Brain pericyte (primary cell): Measurements from ENCODE around the gene CYSTM1.
A peak's percentile ranks its signal among the peaks of the same experiment; 100 is the strongest.

ENCODE experiments used
- DNase-seq: peaks from one replicate; pipeline ENCODE4 v3.0.0-alpha.2; 2012; ENCODE audit warnings: low read depth, low spot score

CYSTM1 gene

DNA sequence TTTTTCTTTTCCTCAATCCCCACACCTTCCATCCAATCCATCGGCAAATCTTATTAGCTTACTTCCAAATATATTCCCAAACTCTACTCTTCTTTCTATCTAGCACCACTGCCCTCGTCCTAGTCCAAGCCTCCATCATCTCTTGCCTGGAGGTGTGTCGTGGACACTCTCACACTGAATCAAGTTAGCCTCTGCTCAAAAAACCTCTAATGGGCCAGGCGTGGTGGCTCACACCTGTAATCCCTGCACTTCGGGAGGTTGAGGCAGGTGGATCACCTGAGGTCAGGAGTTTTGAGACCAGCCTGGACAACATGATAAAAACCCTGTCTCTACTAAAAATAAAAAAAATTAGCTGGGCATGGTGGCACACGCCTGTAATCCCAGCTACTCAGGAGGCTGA, 81.7 kb downstream of the CYSTM1 start:
- DNase-seq, result no peak

- no peak for DNase-seq
These were observed 83.0 kb downstream of the CYSTM1 start for GRCh38 chr5:140258016-140258415.

DNA sequence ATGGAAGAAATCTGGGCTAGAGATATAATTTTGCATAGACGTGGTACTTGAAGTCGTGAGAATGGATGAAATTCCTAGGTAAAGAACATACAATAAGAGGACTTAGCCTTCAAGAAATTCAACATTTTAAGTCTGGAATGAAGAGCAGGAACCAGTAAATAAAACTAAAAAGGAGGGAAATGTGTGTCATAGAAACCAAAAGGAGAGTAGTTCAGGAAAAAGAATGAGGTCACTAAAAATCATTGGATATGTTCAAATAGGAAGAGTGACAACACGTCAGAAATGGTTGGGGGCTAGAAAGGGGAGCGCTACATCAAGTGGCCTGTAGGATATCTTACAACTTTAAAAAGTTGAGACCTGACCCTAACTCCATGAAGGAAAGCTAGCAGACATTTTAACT, 83.9 kb downstream of the CYSTM1 start:
- no peak for DNase-seq

GRCh38 chr5:140259500-140259899, 84.5 kb downstream of the CYSTM1 start:
- DNase-seq, result no peak

DNA sequence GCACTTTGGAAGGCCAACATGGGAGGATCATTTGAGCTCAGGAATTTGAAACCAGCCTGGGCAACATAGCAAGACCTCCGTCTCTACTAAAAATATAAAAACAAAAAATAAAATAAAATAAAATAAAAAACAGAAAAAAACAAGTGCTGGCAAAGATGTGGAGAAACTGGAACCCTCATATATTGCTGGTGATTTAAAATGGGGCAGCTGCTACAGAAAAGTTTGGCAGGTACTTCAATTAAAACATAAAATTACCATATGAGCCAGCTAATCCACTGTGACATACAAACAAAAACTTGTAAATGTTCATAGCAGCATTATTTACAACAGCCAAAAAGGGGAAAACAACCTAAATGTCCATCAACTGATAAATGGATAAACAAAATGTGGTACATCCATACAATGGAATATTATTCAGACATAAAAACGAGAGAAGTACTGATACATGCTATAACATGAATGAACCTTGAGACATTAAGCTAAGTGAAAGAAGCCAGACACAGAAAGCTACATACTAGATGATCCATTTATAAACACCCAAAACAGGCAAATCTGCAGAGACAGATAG, 85.2 kb downstream of the CYSTM1 start:
- no peak for DNase-seq

- peak; percentile 37 for DNase-seq
These were observed 86.6 kb downstream of the CYSTM1 start for GRCh38 chr5:140261403-140262171.

DNA sequence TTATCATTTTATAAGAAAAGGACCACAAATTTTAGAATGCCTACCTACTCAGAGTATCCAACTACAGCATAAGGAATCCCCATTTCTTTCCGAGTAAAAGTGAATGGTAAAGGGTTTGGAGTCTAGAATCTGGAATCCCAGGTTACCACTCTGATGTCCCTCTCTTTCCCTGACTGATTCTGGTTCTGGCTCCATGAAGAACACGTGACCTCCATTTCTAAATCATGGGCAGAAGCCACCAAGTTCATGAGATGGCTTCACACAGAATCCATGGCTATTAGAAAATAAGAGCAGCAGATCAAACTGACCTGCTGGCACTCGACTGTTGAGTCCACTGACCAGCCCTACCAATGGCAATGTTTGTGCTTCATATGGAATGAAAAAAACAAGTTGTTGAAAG, 87.2 kb downstream of the CYSTM1 start:
- DNase-seq, result no peak

DNA sequence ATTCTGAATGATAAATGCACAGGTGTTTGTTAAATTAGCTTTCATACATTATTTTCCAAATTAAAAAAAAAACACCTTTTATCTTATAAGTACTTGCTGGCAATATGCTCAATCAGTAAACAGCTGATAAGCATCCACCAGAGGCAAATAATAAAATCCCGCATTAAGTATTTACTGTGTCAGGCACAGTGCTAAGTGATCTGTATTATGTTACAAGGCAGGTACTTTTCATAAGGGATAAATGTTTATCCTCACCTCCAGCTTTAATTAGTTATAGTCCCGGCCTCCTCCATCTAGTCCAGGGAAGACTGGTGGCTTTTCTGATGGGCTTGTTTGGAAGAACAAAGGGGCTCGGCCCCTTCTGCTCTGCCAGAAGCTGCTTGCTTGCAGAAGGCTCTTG, 87.9 kb downstream of the CYSTM1 start:
- no peak for DNase-seq

DNA sequence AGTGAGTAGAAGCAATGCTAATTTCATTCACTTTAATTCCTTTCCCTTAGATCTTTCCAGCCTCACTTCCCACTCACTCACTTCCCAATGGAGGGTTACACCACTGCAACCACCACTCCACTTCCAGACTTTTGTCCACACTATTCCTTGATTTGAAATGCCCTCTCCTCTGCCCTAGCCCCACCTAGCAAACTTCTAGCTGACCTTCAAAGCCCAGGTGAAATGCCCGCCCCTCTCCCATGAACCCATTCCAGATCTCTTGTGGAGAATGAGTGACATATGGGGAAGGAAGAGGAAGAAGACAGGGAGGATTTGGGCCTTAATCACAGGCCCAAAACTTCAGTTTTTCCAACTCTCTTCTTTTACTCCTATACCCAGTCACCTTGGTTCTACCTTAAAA, 90.9 kb downstream of the CYSTM1 start:
- DNase-seq, result no peak

- no peak for DNase-seq
These were observed 91.6 kb downstream of the CYSTM1 start for GRCh38 chr5:140266471-140267200.

DNA sequence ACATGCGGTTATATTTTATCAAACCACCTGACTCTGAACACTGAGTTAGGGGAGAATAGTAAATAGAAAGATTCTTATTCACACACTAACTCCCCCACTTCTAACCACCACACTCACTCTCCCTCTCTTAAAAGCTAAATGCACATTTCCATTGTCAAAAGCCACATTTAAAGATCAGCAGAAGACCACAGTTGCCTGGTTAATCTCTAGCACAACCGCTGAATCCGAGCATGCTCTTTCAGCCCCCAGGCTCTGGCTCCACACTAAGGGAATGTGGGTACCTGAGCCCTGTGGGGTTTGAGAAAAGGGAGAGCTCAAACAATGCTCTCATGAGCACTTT, 92.2 kb downstream of the CYSTM1 start:
- no peak for DNase-seq

GRCh38 chr5:140267559-140268018, 92.6 kb downstream of the CYSTM1 start:
- no peak for DNase-seq

- no peak for DNase-seq
These were observed 95.0 kb downstream of the CYSTM1 start for GRCh38 chr5:140270008-140270407.

DNA sequence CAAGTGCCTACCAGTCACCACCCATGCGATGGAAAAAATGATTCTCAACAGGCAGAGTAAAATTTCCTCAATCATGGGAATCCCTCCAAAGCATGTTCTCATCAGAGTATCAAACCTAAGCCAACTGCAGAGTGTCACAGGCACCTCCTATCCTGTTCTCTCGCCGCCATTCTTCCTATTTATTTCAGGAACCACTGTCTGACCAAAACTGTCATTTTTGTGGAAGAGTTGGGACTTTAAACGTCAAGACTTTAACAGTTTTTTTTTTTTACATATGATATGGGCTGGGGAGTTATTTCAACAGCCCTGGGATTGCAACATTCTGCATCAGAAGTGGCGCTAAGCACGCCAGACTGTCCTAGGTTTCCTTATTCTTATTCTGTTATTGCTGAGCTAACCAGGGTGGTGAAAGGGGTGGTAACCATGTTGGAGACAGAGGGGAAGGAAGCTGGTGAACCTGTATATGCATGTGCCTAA, 98.5 kb downstream of the CYSTM1 start:
- no peak for DNase-seq

DNA sequence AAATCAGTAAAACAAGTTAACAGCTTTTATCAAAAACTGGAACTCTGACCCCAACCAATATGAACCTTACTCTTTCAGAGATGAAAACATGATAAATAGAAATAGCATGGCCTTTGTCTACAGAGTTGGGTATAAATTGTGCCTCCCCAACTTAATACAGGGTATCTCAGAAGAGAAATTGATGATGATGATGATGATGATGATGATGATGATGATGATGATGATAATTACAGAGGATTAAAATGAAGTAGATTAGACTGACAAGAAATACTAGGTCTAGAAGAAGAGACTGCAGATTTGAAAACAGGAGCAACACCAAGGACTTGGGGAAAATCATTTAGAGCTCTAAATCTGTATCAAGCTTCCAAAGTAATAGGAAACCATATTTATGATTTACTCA, 100.8 kb downstream of the CYSTM1 start:
- no peak for DNase-seq

DNA sequence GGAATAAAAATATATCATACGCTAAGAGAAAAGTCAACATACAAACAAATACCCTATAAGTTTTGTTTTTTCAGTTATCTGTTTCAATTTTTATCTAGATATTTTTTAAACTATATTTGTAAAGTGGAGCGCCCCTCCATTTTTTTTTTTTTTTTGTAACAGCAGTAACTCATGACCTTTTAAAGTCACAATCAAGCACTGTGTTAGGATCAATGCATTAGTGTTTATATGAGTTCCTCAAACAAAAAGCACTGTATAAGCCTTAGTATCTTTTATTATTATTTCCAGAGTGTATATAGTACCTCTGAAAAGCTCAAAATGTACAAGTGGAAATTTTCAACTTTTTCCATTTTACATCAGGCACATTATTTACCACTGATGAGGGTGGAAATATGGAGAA, 107.3 kb downstream of the CYSTM1 start:
- no peak for DNase-seq

DNA sequence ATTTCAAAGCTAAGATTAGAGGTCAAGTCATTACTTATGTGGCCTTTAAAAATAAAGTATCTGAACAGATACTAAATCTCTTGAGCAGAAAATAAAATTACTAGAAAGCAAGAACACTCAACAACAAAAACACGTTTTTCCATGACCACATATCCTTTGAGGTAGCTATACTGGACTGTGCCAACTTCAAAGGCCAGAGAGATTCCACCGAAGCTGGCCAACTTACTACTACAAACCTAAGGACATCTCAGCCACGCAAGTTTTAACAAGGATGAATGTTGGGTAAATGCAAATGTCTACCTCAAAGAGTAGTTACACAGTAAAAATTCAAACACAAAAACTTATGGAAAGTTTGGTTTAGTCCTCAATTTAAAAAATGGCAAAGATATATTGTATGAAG, 109.0 kb downstream of the CYSTM1 start:
- DNase-seq, result no peak

GRCh38 chr5:140286424-140286823, 111.4 kb downstream of the CYSTM1 start:
- no peak for DNase-seq

GRCh38 chr5:140287801-140288521, 113.0 kb downstream of the CYSTM1 start:
- DNase-seq, result no peak

- no peak for DNase-seq
These were observed 117.4 kb downstream of the CYSTM1 start for GRCh38 chr5:140292212-140293036.
